DOHH2 (cell line): ENCODE results near the gene MYH11.

Experiments
- CTCF ChIP-seq: fragments of 200-600 bp; sonication (generic); IDR thresholded peaks from one replicate; pipeline ENCODE4 v1.5.1; 2014; ENCODE audit warnings: antibody characterized with exemption, mild to moderate bottlenecking, low read depth, low read length; ENCODE audit not compliant: poor library complexity, severe bottlenecking
- EZH2phosphoT487 ChIP-seq: fragments of 200-600 bp; sonication (generic); IDR thresholded peaks from 2 replicates; pipeline ENCODE4 v1.6.1; 2017; ENCODE audit warnings: borderline replicate concordance, mild to moderate bottlenecking, antibody characterized with exemption, low read length, moderate library complexity, mixed read lengths

GRCh38 chr16:15835136-15835878 lies 21.5 kb downstream of the MYH11 start:
- TF ChIP-seq EZH2phosphoT487 (no peak), CTCF (no peak)
